ENCODE measurements around the gene GPR21. TPM values are rescaled to one million over a fixed set of nuclear protein-coding genes. Genes with fewer than 3 reads are reported as not detected.

Gene GPR21
- total RNA-seq, 2 donors from 2014 or later: 6.4 TPM; not detected in 1

DNA sequence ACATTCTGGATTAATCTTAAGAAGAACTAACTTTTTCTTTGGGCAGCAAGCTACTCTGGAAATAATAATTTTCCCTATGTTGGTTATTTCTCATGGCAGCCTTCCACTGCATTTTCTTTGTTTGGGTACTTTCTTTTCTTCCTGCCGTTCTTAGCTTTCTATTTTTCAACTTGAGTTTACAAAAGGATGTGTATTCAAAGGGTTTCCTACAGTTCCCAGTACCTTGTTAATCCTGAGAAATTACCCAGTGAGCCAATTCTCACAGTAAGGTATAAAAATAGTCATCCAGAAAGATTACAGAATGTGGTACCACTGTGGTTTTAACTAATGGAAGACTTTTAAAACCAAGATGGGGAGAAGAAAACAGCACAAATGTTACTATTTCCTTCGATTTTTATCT, 20.2 kb downstream of the GPR21 start:
- no peak for ATAC-seq (ENCODE audit: insufficient number of reproducible peaks, low FRiP score, low read depth)
- peaks cover 53 to 78% of the 10 kb centered on the region in 2 donors for H3K4me1 ChIP-seq (ENCODE audit: control insufficient read depth in 1 of 2, low read depth in 2 of 2)
- H3K27ac ChIP-seq: peak overlapping the region; percentile 37 to 75

DNA sequence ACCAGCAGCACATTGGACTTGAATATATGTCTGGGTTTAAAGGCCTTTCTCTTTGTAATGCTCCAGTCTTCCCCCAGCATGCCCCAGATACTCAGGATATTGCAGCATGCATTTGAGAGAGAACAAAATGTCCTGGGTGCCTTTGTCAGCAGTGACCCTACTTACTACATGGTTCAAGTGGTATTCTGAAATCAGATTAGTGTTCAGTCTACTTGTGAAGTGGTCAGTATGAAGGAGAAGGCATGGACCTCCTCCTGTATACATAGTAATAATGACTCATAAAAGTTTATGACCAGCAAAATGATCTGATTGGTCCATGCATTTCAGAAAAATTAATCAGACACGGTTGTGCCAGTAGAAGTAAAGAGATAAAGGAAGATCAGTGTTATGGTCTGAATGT, 25.4 kb downstream of the GPR21 start:
- H3K27ac ChIP-seq: peak overlapping the region; percentile 37 to 39
- DNase-seq (ENCODE audit: low spot score) (no peak), ATAC-seq (ENCODE audit: insufficient number of reproducible peaks, low FRiP score, low read depth) (peak; percentile 68)
- no peak overlapping the region for H3K4me3 ChIP-seq
- H3K36me3 ChIP-seq: no peaks in the 10 kb centered on the region
- TF ChIP-seq, protein P1, sequence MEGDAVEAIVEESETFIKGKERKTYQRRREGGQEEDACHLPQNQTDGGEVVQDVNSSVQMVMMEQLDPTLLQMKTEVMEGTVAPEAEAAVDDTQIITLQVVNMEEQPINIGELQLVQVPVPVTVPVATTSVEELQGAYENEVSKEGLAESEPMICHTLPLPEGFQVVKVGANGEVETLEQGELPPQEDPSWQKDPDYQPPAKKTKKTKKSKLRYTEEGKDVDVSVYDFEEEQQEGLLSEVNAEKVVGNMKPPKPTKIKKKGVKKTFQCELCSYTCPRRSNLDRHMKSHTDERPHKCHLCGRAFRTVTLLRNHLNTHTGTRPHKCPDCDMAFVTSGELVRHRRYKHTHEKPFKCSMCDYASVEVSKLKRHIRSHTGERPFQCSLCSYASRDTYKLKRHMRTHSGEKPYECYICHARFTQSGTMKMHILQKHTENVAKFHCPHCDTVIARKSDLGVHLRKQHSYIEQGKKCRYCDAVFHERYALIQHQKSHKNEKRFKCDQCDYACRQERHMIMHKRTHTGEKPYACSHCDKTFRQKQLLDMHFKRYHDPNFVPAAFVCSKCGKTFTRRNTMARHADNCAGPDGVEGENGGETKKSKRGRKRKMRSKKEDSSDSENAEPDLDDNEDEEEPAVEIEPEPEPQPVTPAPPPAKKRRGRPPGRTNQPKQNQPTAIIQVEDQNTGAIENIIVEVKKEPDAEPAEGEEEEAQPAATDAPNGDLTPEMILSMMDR (IDR thresholded peaks at IDR 0.05): no peak
- no peaks in the 10 kb centered on the region for H3K9me3 ChIP-seq
- H3K4me1 ChIP-seq (ENCODE audit: control insufficient read depth in 1 of 2, low read depth in 2 of 2): peaks cover 38 to 70% of the 10 kb centered on the region in 2 donors
- no peaks in the 10 kb centered on the region for H3K27me3 ChIP-seq (replicated peaks; ENCODE audit: insufficient read depth)

More for the DNA sequence above, 20.2 kb downstream of the GPR21 start:
- Histone ChIP-seq H3K4me3 (peak overlapping the region; percentile 6), H3K27me3 (replicated peaks; ENCODE audit: insufficient read depth) (no peaks in the 10 kb centered on the region), H3K9me3 (no peaks in the 10 kb centered on the region), H3K36me3 (no peaks in the 10 kb centered on the region)
- no peak for DNase-seq (ENCODE audit: low spot score)
- TF ChIP-seq, protein P1 (IDR thresholded peaks at IDR 0.05): no peak

DNA sequence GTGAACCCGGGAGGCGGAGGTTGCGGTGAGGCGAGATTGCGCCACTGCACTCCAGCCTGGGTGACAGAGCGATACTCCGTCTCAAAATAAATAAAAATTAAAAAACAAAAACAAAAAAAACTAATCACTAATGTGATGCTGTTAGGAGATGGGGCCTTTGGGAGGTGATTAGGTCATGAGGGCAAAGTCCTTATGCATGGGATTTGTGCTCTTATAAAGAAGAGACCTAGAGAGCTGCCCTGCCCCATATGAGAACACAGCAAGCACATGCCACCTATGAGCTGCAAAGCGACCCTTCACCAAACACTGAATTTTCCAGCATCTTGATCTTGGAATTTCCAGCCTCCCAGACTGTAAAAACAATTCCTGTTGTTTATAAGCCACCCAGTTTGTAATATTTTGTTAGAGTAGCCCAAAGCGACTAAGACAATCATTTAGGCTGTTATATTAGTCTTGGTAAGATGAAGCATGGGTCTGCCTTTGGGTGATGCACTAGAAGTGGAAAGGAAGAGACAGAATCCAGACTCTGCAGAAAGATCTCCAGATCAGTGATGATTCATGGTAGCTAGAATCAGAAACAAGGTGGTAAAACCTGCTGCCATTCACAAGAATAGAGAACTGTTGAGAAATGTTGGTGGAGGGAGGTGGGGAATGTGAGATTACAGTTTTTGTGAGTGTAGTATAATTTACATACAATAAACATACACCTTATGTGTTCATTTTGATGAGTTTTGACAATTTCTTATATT, 26.2 kb downstream of the GPR21 start:
- Histone ChIP-seq H3K9me3 (no peaks in the 10 kb centered on the region), H3K4me1 (ENCODE audit: control insufficient read depth in 1 of 2, low read depth in 2 of 2) (peaks cover 30 to 70% of the 10 kb centered on the region in 2 donors), H3K36me3 (no peaks in the 10 kb centered on the region), H3K4me3 (no peak overlapping the region), H3K27ac (peak overlapping the region; percentile 37 to 39), H3K27me3 (replicated peaks; ENCODE audit: insufficient read depth) (no peaks in the 10 kb centered on the region)
- DNase-seq (ENCODE audit: low spot score) (no peak), ATAC-seq (ENCODE audit: insufficient number of reproducible peaks, low FRiP score, low read depth) (no peak)
- TF ChIP-seq, protein P1 (IDR thresholded peaks at IDR 0.05): no peak

DNA sequence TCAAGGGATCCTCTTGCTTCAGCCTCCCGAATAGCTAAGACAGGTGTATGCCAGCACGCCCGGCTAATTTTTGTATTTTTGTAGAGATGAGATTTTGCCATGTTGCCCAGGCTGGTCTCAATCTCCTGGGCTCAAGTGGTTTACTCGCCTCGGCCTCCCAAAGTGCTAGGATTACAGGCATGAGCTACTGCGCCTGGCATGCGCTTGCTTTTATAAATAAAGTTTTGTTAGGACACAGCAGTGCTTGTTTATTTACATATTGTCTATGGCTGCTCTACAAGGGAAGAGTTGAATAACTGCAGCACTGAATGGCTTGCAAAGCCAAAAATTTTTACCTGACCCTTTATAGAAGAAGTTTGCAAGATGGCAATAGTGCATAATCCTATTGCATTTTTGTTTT, 27.7 kb downstream of the GPR21 start:
- DNase-seq (ENCODE audit: low spot score) (no peak), ATAC-seq (ENCODE audit: insufficient number of reproducible peaks, low FRiP score, low read depth) (no peak)
- no peak overlapping the region for H3K4me3 ChIP-seq
- no peaks in the 10 kb centered on the region for H3K9me3 ChIP-seq
- TF ChIP-seq, protein P1 (IDR thresholded peaks at IDR 0.05): no peak
- H3K4me1 ChIP-seq (ENCODE audit: control insufficient read depth in 1 of 2, low read depth in 2 of 2): peaks cover 17 to 65% of the 10 kb centered on the region in 2 donors
- H3K27ac ChIP-seq: peak overlapping the region in 1 of 2 donors; percentile 72
- no peaks in the 10 kb centered on the region for H3K27me3 ChIP-seq (replicated peaks; ENCODE audit: insufficient read depth)
- peaks cover 8% of the 10 kb centered on the region for H3K36me3 ChIP-seq

DNA sequence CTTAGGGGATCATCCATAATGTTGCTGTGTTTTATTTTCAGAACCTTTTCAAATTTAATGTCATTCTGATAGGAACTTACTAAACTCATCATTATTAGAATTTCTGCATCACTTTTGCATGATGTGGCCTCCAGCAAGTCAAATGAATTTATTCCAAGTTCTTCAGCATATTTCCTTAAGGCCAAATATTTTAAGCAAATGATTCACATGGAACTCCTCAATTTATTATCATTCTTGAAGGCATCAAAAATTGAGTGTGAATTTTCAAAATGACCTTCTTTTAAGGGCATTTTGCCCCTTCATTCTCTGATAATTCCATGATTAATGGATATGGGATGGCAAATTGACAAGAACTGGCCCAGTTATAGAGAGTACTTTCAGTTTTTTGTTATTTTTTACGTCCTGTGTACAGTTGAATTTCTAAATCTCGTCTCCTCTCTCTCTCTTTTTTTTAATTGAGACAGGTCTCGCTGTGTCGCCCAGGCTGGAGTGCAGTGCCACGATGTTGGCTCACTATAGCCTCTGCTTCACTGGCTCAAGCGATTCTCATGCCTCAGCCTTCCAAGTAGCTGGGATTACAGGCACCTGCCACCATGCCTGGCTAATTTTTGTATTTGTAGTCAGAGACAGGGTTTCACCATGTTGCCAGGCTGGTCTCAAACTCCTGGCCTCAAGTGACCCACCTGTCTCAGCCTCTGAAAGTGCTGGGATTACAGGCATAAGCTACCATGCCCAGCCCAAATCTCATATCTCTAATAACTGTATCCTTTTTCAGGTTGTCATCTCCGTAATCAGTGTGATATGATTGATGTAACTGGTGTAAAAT, 29.1 kb downstream of the GPR21 start:
- peaks cover 13% of the 10 kb centered on the region for H3K36me3 ChIP-seq
- peaks cover 17 to 65% of the 10 kb centered on the region in 2 donors for H3K4me1 ChIP-seq (ENCODE audit: control insufficient read depth in 1 of 2, low read depth in 2 of 2)
- H3K27me3 ChIP-seq (replicated peaks; ENCODE audit: insufficient read depth): no peaks in the 10 kb centered on the region
- peak overlapping the region; percentile 43 for H3K4me3 ChIP-seq
- ATAC-seq (ENCODE audit: insufficient number of reproducible peaks, low FRiP score, low read depth) (no peak), DNase-seq (ENCODE audit: low spot score) (no peak)
- no peaks in the 10 kb centered on the region for H3K9me3 ChIP-seq
- TF ChIP-seq, protein P1 (IDR thresholded peaks at IDR 0.05): no peak
- peak overlapping the region; percentile 72 to 73 for H3K27ac ChIP-seq
